NOMO-1 (cell line): Measurements from ENCODE around the gene FIBCD1.
A peak's percentile ranks its signal among the peaks of the same experiment; 100 is the strongest.

ENCODE experiments used
- DNase-seq, 2 experiments: peaks; one replicate each; lab custom pipeline; 2025; ENCODE audit not compliant: unreplicated experiment in 2 of 2; lab: John Stamatoyannopoulos, UW

The FIBCD1 gene

DNA sequence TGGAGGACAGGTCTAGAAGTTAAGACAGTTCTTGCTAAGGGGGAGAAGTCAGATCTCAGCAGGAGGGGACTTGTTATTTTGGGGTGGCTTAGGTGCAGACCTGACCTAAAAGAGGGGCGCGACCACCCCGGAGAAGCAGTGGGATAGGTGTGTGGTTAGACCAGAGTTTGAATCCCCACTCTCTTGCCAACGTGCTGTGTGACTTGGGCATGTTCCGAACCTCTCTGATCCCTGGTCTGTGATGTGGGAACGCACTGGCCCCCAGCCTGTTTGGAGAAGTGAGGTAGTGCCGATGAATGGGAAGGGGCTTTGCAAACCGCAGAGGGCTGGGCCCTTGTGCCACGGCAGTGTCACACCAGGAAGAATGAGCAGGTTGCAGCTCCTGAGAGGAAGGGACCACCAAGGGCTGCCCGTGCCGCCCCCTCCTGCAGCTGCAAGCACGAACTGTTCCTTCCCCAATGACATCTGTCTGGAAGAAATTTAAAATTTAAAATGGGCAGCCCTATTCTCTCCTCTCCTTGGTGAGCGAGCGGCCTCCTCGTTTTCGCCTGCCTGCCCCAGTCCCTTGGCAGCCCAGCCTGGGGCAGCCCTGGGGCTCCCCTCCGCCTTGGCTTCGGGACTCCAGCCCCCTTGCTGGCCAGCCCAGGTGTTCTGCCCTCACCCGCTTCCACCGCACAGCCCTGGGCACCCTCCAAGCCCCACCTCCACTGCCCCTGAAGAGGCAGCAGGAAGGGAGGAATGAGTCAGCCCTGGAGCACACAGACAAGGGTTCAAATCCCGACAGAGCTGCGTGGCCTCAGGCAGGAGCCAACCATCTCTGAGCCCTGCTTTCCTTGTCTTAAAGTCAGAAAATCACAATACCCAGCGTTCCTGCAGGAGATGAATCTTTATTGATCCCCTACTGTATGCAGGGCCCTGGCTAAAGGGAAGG is 1.6 kb downstream of the FIBCD1 start:
- no peak for DNase-seq

GRCh38 chr9:130936285-130937117 is 2.5 kb downstream of the FIBCD1 start:
- DNase-seq = no peak

DNA sequence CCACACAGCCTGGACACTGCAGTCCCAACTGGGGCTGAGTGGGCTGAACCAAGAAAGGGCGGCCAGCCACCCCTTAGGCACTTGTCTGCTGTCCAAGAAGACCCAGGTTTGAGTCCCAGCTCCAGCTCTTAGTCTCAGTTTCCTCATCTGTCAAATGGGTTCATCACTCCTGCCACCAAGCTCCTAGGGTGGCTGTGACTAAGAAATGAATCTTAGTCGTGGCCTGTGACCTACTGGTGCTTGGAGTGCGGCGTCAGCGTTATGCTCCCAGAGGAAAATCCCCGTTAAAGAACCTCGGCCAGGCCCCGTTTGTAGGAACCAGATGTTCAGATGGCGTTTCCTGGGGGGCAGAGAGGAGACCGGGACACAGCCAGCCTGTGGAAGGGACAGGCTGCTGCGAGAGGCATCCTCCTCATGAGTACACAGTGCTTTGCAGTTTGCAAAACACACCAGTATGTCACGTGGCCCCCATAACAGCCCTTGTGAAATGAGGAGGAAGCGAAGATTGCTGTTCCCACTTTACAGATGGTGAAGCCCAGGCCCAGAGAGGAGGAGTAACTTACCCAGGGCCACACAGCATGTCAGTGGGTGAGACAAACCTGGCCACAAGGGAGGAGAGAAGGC is 3.3 kb downstream of the FIBCD1 start:
- peak; percentile 3 to 29 for DNase-seq

DNA sequence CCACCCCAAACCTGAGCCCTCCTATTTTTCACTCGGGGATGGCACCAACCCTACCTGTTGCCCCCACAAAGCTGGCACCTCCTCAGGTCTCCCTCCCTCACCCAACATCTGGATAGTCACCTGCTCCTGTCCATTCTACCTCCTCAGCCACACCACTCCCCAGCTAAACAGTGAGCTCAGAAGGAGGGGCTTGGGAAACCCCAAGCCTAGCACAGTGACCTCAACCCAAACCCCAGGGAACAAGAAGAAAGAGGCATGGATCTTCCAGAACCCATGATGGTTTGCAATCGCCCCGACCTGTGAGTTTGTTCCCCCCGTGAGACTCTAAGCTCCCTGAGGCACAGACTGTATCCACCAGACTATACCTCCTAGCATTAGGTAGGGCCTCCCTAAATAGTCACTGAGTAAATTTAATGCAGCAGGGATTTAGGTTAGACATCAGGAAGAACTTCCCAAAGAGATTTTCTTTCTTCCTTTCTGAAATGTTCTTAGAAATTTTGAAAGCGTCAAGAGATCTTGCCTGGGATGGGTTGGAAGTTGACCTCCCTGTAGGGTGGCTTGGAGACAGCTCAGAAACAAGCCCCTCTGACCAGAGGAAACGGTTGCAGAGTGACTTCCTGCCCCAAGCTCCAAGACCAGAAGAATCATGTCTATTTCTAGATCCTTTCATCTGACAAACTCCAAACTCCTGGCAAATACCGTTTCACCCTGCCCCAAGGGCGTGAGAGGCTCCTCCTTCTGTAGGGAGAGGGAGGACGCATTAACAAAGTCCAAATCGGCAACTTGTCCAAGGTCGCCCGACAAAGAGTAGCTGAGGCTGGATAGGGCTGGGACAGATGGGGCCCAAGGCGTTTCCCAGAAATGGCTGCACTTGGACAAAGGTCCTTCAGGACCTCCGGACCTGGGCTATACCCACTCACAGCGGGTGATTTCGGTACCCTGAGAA is 4.1 kb downstream of the FIBCD1 start:
- DNase-seq = no peak

DNA sequence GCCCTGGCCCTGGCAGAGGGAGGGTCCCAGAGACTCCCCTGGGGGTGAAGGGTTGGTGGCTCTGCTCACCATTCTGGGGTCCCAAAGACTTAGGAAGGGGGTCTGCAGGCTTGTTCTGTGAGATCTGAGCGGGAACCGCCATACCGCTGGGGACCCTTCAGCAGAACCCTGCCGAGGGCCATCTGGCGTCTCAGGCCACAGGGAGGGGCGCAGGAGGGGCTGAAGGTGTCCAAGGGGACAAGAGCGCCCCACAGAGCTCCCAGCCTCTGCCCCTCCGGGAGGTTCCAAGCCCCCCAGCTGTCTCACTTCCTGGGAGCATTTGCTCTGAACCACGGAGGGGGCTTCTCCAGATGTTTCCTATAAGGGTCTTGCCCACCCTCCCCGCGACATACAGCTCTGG is 4.8 kb downstream of the FIBCD1 start:
- no peak for DNase-seq

DNA sequence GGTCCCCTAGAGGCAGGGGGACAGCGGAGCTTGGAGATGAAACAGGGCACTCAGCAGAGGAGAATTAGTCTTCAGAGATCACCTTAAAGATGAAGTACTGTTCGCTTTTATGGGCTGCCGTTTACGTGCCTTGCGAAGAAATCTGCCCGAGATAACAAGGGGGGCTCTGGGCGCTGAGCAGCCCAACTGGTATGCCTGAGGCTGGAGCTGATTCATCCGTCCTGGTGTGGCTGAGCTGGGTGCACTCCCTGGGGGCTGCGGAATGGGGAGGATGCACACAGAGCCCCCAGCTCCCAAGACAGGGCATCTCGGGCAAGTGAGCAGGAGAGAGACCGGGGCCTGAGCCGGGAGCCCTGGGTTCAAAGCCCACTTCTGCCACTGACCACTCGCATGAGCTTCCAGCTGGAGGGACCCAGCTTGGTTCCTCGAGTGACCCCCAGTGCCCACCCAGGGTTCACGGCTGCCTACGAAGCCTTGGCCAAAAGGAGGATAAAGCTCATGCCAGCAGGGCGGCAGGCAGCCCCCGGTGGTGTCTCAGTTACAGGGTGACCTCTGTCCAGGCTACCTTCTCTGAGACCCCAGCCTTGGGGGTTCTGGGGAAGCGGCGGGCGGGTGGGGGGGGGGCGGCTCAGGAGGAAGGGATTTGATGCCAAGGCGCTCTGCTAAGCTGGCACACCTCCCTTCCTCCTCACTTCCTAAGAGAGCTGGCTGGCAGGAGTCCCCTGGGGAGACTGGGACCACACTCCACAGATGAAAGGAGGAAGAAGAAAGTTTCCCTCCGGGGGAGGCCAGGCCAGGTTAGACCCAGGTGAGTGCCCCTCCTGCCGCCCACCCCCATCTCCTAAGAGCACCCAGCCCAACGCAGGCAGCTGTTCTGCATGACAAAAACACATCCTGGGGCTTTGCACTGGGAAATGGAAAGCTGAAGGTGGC is 5.7 kb downstream of the FIBCD1 start:
- DNase-seq = no peak

DNA sequence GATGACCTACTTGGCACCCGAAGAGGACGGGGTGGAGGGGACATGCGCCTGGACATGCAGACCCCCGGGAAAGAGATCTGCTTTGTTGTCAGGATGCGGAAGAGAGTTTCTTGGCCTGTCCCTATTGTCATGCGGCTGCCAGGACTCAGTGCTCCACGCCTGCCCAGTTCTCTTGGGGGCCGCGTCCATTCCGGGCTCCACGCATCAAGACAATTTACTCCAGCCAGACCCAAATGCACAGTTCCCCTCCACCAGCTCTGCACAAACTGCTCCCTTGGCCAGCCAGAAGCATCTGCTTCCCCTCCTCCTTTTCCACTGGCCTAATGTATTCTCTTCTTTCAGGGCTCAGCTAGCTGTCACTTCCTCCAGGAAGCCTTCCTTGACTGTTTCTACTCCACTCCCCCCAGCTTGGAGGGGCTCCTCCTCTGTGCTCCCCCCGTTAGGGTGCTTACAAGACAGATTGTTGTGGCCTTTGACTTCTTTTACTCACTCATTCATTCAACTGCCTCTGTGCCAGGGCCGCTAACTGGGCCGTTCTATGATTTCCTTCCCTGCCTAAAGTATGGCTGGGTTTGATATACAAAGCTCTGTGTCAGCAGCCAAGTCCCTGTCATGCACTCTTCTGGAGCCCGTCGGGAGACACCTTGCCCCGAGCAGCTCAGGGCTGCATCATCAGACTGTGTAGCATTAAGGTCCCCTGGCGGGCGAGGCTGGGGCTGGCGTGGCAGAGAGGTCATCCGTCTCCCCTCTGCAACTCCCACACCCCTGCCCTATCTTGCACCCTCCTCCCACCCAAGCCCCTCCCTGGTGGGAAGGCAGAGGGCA is 6.6 kb downstream of the FIBCD1 start:
- DNase-seq = no peak

DNA sequence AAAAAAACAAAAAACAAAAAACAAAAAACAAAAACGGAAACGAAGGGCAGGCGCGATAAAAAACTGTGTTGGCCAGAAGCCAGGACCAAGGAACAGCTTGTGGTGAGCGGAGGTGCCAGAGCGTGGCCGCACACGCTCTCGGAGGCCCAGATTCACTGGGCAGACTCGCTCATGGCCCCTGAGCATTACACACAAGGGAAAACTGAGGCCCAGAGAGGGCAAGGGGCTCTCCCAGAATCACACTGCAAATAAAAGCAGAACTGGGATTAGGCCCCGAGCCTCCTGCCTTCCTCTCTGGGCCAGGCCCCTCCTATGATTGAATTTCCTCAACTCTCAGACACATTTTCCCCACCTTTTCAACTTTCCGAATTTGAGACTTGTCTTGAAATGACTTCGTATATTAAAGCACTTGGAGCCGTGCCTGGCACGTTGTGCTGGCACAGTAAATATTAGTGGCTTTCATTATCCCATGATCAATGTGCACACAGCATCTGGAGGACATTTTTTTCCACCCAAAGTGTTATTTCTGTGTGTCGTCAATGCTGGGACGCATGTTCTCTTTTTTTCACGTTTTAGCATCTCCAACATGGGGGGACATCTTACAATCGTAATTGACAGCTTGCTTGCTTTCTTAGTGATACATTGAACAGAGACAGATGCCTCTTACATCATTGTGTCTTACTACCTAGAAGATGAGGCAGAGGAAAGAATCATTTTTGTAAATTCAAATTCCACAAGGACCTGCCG is 7.4 kb downstream of the FIBCD1 start:
- DNase-seq = no peak

DNA sequence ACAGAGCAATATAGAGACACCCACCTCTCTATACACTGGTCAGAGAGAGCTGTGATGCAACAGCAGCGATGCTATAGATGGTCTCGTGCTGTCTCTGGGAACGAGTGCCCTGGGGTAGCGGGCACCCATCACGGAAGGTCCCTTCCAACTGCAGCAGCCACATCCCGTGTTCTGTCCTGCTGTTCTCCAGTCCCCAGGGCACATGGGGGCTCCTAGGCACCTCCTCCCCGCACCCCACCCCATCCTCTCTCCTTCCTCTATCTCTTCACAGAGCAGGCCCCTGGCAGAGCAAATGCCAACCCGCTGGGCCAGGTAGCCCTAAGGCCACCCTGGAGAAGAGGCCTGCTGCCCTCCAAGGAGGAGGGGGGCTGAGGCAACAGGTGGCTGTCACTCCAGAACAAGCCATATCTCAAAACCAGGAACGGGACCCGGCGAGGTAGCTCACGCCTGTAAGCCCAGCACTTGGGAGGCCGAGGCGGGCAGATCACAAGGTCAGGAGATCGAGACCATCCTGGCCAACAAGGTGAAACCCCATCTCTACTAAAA is 8.2 kb downstream of the FIBCD1 start:
- DNase-seq = no peak

DNA sequence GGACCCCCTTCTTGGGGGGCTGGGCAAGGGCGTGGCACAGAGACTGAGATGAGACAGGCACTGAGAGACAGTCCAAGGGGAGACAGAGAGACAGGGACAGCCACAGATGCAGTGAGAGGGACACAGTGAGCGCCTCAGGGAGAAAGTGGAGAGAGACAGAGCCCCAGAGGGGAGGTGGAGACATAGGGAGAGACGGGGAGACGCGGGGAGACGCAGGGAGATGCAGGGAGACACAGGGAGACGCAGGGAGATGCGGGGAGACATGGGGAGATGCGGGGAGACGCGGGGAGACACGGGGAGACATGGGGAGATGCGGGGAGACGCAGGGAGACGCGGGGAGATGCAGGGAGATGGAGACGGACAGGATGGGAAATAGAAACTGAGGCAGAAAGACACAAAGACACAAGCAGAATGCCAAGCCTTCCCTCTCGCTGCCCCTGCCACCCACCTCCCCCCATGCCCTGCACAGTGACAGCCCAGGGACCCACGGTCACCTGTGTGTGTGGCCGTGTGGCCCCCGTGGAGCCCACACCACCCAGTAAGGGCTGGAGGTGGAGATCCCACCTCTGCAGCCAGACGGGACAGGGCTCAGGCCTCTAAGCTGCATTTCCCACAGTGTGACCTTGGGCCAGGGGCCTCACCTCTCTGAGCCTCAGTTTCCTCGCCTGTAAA is 8.8 kb downstream of the FIBCD1 start:
- DNase-seq = no peak

GRCh38 chr9:130929571-130930038 is 9.4 kb downstream of the FIBCD1 start:
- no peak for DNase-seq

DNA sequence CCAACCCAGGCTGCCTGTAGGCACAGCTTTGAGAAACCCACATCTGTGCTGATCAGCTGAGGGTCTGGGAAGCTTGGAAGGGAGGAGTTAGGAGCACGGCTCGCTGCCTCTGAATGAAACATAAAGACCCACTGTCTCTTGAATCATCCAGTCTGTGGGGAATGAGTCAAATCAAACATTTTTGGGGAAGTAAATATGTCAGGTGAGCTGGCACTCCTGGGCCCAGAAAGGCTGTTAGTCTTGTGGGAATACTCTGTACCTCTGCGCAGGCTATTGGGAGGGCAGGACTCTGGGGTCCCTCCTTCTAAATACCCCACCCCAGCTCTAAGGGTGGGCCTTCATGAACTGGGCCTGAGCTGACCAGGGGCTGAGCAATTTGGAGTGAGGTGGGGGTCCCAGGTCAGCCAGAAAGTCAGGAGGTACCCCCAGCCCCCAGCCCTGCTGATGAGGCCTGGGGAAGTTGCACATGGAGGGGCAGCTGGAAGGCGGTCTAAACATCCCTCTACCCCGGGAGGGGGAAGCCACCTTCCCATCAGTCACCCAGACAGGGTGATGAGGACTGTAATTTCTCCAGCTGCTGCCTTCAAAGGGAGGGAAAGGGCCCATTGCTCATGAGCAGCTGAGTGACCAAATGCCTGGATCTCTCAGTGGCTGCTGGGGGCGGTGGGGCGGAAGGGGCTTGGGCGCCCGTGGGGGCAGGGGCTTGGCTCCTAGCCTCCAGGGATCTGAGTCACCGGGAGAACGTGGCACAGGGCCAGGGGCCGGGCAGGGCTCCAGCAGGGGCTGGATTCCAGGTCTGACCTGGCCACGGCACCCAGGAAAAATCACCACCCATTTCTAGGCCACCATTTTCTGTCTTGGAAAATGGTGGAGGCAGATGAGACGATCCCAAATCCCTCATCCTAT is 10.8 kb downstream of the FIBCD1 start:
- no peak for DNase-seq

DNA sequence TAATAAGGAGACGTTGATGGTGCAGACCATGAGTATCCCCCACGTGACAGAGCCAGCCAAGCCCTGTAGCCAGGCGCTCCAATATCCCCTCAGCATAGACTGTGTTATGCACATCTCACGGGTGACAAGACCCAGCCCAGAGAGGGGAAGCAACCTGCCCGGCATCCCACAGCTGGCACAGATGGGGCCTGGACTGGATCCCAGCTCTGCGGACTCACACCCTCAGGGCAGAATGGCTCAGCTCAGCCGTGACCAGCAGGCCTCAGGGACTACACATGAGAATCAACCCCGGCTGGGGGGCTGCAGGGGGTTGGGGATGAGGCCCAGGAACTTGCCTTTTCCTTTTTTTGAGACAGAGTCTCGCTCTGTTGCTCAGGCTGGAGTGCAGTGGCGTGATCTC is 11.7 kb downstream of the FIBCD1 start:
- DNase-seq = no peak

DNA sequence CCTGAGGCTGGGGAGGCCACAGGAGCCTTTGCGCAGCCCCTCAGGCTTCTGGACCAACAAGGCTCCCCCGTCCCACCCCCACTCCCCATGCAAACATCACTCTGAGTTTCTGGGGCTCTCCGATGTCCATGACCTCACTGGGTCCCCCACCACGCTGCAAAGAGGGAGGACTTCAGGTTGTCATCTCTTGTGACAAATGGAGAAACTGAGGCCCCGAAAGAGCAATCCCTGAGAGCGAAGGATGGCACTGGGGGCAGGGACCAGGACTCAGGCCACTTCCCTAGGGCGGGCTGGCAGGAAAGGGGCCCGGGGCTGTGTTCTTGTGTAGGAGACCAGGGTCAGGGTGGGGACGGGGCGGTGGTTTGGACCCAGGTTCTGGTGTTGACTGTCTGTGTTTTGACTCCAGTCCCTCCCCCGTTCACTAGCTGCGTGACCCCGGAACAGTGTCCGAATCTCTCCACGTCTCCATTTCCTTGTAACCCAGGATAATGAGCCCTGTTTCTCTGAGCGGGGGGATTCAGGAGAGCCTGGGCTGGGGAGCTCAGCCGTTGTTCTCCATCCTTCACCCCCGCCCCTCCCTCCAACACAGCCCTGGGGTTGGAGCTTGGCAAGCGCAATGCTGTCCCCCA is 13.9 kb downstream of the FIBCD1 start:
- no peak for DNase-seq

GRCh38 chr9:130924448-130924788 is 14.6 kb downstream of the FIBCD1 start:
- no peak for DNase-seq
